Liver (tissue), 2 donors: ENCODE data around the gene MDN1.

Experiments used
- CTCF ChIP-seq: fragments of 150-350 bp; IDR thresholded peaks from 2 replicates; pipeline ENCODE4 v1.5.1; 2017; ENCODE audit warnings: improper control_type of control experiment, low read depth, low read length; ENCODE audit not compliant: missing input control
- MAX ChIP-seq: IDR thresholded peaks from 2 replicates; pipeline ENCODE4 v1.6.1; 2016; ENCODE audit warnings: antibody characterized with exemption
- donor health status: healthy.

GRCh38 chr6:89670935-89671565 is 148.5 kb downstream of the MDN1 start:
- no peak for TF ChIP-seq MAX
- TF ChIP-seq CTCF = no peak
